PC-9 (cell line): Measurements from ENCODE around the gene RIPOR2. TPM values are rescaled to one million over a fixed set of nuclear protein-coding genes. Genes with fewer than 3 reads are reported as not detected.

Experiments
- BruUV-seq: library from RNA; stranded (reverse); fragments of 400-500 nt; replicated peaks from 2 replicates; lab custom pipeline; 2021; lab: Mats Ljungman, UMichigan
- CTCF ChIA-PET: fragments of 300-600 bp; sonication (Branson Sonifier 250); formaldehyde crosslinking; loops from one replicate; lab custom pipeline; 2022; ENCODE audit warnings: antibody characterized with exemption; lab: Charles Lee
- POLR2A ChIA-PET: fragments of 300-600 bp; sonication (Branson Sonifier 250); formaldehyde crosslinking; loops from one replicate; lab custom pipeline; 2022; ENCODE audit warnings: antibody characterized with exemption; ENCODE audit not compliant: unreplicated experiment; lab: Charles Lee
- DNase-seq, 2 experiments: peaks; one replicate each; pipeline versions ENCODE4 v3.0.0 to v3.0.0-alpha.2; 2015 to 2022; ENCODE audit warnings: mixed read lengths in 1 of 2
- H2AFZ ChIP-seq: fragments of 200-600 bp; sonication (generic); 2 replicates; pipeline ENCODE4 v1.8.1; 2017; ENCODE audit warnings: antibody characterized with exemption
- H3F3A ChIP-seq: fragments of 200-600 bp; sonication (generic); 2 replicates; pipeline ENCODE4 v1.8.1; 2017; ENCODE audit warnings: antibody characterized with exemption, mild to moderate bottlenecking, low read depth; ENCODE audit not compliant: insufficient read depth
- H3K27ac ChIP-seq: fragments of 200-600 bp; sonication (generic); 2 replicates; pipeline ENCODE4 v1.6.1; 2016; ENCODE audit warnings: mixed run types
- H3K27me3 ChIP-seq: fragments of 200-600 bp; sonication (generic); 2 replicates; pipeline ENCODE4 v1.6.1; 2016; ENCODE audit warnings: low read depth, mixed run types; ENCODE audit not compliant: insufficient read depth
- H3K36me3 ChIP-seq: fragments of 200-600 bp; sonication (generic); 2 replicates; pipeline ENCODE4 v1.6.1; 2016; ENCODE audit warnings: low read depth, mixed run types
- H3K4me1 ChIP-seq: fragments of 200-600 bp; sonication (generic); replicated peaks from 2 replicates; pipeline ENCODE4 v1.6.1; 2016; ENCODE audit warnings: mixed run types; ENCODE audit not compliant: insufficient read depth
- H3K4me2 ChIP-seq: fragments of 200-600 bp; sonication (generic); 2 replicates; pipeline ENCODE4 v1.6.1; 2017; ENCODE audit warnings: mixed run types
- H3K4me3 ChIP-seq: fragments of 200-600 bp; sonication (generic); 2 replicates; pipeline ENCODE4 v1.6.1; 2016; ENCODE audit warnings: mixed run types
- H3K79me2 ChIP-seq: fragments of 200-600 bp; sonication (generic); 2 replicates; pipeline ENCODE4 v1.6.1; 2017; ENCODE audit warnings: low read depth, mixed run types
- H3K9me2 ChIP-seq: fragments of 200-600 bp; sonication (generic); 2 replicates; pipeline ENCODE4 v1.8.1; 2017; ENCODE audit warnings: mild to moderate bottlenecking; ENCODE audit not compliant: insufficient read depth
- H3K9me3 ChIP-seq: fragments of 200-600 bp; sonication (generic); 2 replicates; pipeline ENCODE4 v1.8.1; 2016; ENCODE audit warnings: low read depth; ENCODE audit not compliant: insufficient read depth
- H4K20me1 ChIP-seq: fragments of 200-600 bp; sonication (generic); 2 replicates; pipeline ENCODE4 v1.8.1; 2017; ENCODE audit not compliant: insufficient read depth
- CTCF ChIP-seq: fragments of 200-600 bp; sonication (generic); conservative IDR thresholded peaks from 2 replicates; pipeline ENCODE4 v1.6.1; 2017; ENCODE audit warnings: mixed run types, antibody characterized with exemption, mild to moderate bottlenecking, moderate library complexity
- EZH2 ChIP-seq: fragments of 200-600 bp; sonication (generic); IDR thresholded peaks from 2 replicates; pipeline ENCODE4 v1.8.0; 2017; ENCODE audit warnings: antibody characterized with exemption, low read depth
- intact Hi-C: fragments of 100-400 bp; cut with micrococcal nuclease; formaldehyde crosslinking; loops from one replicate; pipeline ENCODE4 v1.10.0; 2022; ENCODE audit not compliant: unreplicated experiment
- total RNA-seq: library from RNA; stranded (reverse); gene quantifications from 2 replicates; pipeline ENCODE4 v1.2.3, GENCODE V29; 2021

RIPOR2 gene
- total RNA-seq, 1 experiment from 2014 or later, result 0.94 TPM

GRCh38 chr6:24882835-24883555, 52.8 kb downstream of the RIPOR2 start:
- CTCF ChIA-PET, result no interaction called here
- peaks cover 5% of the 10 kb centered on the region; the same call in 1 of the 2 replicates for H3K9me3 ChIP-seq
- H3K4me2 ChIP-seq, result peak overlapping the region; percentile 14; the same call in 1 of the 2 replicates
- H3K79me2 ChIP-seq, result no peaks in the 10 kb centered on the region
- no peaks in the 10 kb centered on the region for H4K20me1 ChIP-seq
- intact Hi-C loops, result no loop called here
- H3K9me2 ChIP-seq, result no peaks in the 10 kb centered on the region
- BruUV-seq, result no TSS peak
- no peak overlapping the region for H3K4me3 ChIP-seq
- H3K27ac ChIP-seq, result no peak overlapping the region
- peaks cover 15% of the 10 kb centered on the region for H3K4me1 ChIP-seq
- no peak for DNase-seq
- H3K27me3 ChIP-seq, result no peaks in the 10 kb centered on the region
- H2AFZ ChIP-seq, result no peak overlapping the region
- H3F3A ChIP-seq, result peaks cover 7% of the 10 kb centered on the region; the same call in 1 of the 2 replicates
- POLR2A ChIA-PET, result no interaction called here
- no peaks in the 10 kb centered on the region for H3K36me3 ChIP-seq
- TF ChIP-seq EZH2, result no peak
- no peak for TF ChIP-seq CTCF

GRCh38 chr6:24882295-24882694, 53.5 kb downstream of the RIPOR2 start:
- Histone ChIP-seq H4K20me1 (no peaks in the 10 kb centered on the region), H3K4me2 (peak overlapping the region; percentile 14; the same call in 1 of the 2 replicates), H3K27ac (no peak overlapping the region), H3K79me2 (no peaks in the 10 kb centered on the region), H3K9me3 (peaks cover 8% of the 10 kb centered on the region; the same call in 1 of the 2 replicates), H3K9me2 (no peaks in the 10 kb centered on the region), H3K27me3 (no peaks in the 10 kb centered on the region), H3K4me1 (peaks cover 15% of the 10 kb centered on the region), H3K36me3 (no peaks in the 10 kb centered on the region), H3K4me3 (no peak overlapping the region), H3F3A (peaks cover 7% of the 10 kb centered on the region; the same call in 1 of the 2 replicates), H2AFZ (no peak overlapping the region)
- no TSS peak for BruUV-seq
- ChIA-PET POLR2A (no interaction called here), CTCF (no interaction called here)
- TF ChIP-seq CTCF, result no peak
- no peak for TF ChIP-seq EZH2
- intact Hi-C loops, result no loop called here
- DNase-seq, result peak in 1 of 2 experiments; percentile 82

DNA sequence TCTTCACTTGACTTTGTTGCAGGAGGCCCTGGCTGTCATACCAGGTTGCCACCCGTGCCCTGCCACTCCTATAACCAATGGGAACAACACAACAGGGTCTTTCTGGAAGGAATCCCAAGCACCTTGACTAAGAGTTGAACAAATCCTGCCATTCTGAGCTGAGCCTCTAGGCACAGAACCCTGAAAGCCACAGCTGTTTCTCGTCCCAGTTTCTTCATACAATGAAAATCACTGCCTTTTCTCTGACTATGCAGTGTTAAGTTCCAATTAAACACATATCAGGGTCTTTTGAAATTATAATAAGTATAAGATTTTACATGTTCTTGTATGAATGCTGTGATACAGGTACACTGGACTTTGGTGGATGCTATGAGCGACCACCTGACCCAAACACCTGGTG, 54.4 kb downstream of the RIPOR2 start:
- Histone ChIP-seq H3K27ac (no peak overlapping the region), H4K20me1 (no peaks in the 10 kb centered on the region), H3K27me3 (no peaks in the 10 kb centered on the region), H3K4me2 (no peak overlapping the region), H3K4me1 (peaks cover 15% of the 10 kb centered on the region), H3K9me2 (no peaks in the 10 kb centered on the region), H3K79me2 (no peaks in the 10 kb centered on the region), H3K36me3 (no peaks in the 10 kb centered on the region), H3F3A (peaks cover 7% of the 10 kb centered on the region; the same call in 1 of the 2 replicates), H3K4me3 (no peak overlapping the region), H3K9me3 (peaks cover 10% of the 10 kb centered on the region; the same call in 1 of the 2 replicates), H2AFZ (no peak overlapping the region)
- BruUV-seq, result no TSS peak
- POLR2A ChIA-PET, result no interaction called here
- intact Hi-C loops, result no loop called here
- TF ChIP-seq EZH2 (no peak), CTCF (no peak)
- DNase-seq, result no peak
- CTCF ChIA-PET, result no interaction called here
